CD4-positive, alpha-beta T cell (primary cell): ENCODE results near the gene SLC18A2. TPM values are rescaled to one million over a fixed set of nuclear protein-coding genes. Genes with fewer than 3 reads are reported as not detected.

Source experiments
- ATAC-seq: fragments of 200-7000 bp; cut with Tn5 transposase; one replicate; pipeline ENCODE4 v1.10.0; 2022; ENCODE audit warnings: mild to moderate bottlenecking; ENCODE audit not compliant: poor library complexity
- CTCF ChIA-PET: fragments of 350-600 bp; sonication (Branson Sonifier 250); formaldehyde crosslinking; loops from one replicate; lab custom pipeline; 2021; ENCODE audit warnings: antibody characterized with exemption, inconsistent platforms; lab: Charles Lee
- POLR2A ChIA-PET: fragments of 350-600 bp; sonication (Branson Sonifier 250); formaldehyde crosslinking; loops from one replicate; lab custom pipeline; 2021; ENCODE audit warnings: antibody characterized with exemption, inconsistent platforms; lab: Charles Lee
- DNase-seq, 14 experiments: peaks; one replicate each; pipeline ENCODE4 v3.0.0-alpha.2; 2013 to 2020; ENCODE audit warnings: mixed read lengths in 2 of 14
- H3K27ac ChIP-seq, 2 donors: one replicate each; pipeline versions ENCODE4 v1.5.1 to v1.7.0; 2013; ENCODE audit warnings: low read length in 2 of 2, low read depth in 1 of 2, mild to moderate bottlenecking in 1 of 2
- H3K27me3 ChIP-seq, 2 experiments: 1 replicate in 1 of 2; 2 replicates in 1 of 2; pipeline versions ENCODE4 v1.6.1 to v1.7.0; 2013; ENCODE audit warnings: low read length in 2 of 2, control low read depth in 1 of 2, mild to moderate bottlenecking in 1 of 2, moderate library complexity in 1 of 2; ENCODE audit not compliant: insufficient read depth in 2 of 2, control insufficient read depth in 1 of 2
- H3K36me3 ChIP-seq: one replicate; pipeline ENCODE4 v1.6.1; 2013; ENCODE audit warnings: low read length, control low read depth; ENCODE audit not compliant: insufficient read depth
- H3K4me1 ChIP-seq: one replicate; pipeline ENCODE4 v1.6.1; 2013; ENCODE audit warnings: low read length, control low read depth; ENCODE audit not compliant: insufficient read depth
- H3K4me3 ChIP-seq: one replicate; pipeline ENCODE4 v1.5.1; 2013; ENCODE audit warnings: mild to moderate bottlenecking, low read length, moderate library complexity
- H3K9me3 ChIP-seq, 2 experiments: 1 replicate in 1 of 2; 2 replicates in 1 of 2; pipeline versions ENCODE4 v1.6.1 to v1.7.0; 2013; ENCODE audit warnings: low read length in 2 of 2, mild to moderate bottlenecking in 2 of 2, control low read depth in 1 of 2, moderate library complexity in 1 of 2; ENCODE audit not compliant: control insufficient read depth in 1 of 2, insufficient read depth in 1 of 2
- H3K27ac Mint-ChIP-seq: one replicate; pipeline ENCODE4 v1.8.0; 2020; ENCODE audit warnings: mixed read lengths
- H3K27me3 Mint-ChIP-seq: one replicate; pipeline ENCODE4 v1.8.0; 2021; ENCODE audit warnings: mixed read lengths
- H3K36me3 Mint-ChIP-seq: one replicate; pipeline ENCODE4 v1.8.0; 2021; ENCODE audit warnings: low read depth, mixed read lengths
- H3K4me1 Mint-ChIP-seq: one replicate; pipeline ENCODE4 v1.8.0; 2021; ENCODE audit warnings: low read depth, mixed read lengths
- H3K4me3 Mint-ChIP-seq: one replicate; pipeline ENCODE4 v1.8.0; 2020; ENCODE audit warnings: mild to moderate bottlenecking, mixed read lengths
- H3K9me3 Mint-ChIP-seq: one replicate; pipeline ENCODE4 v1.8.0; 2020; ENCODE audit warnings: mixed read lengths
- CTCF ChIP-seq: fragments of 200-600 bp; IDR thresholded peaks from one replicate; pipeline ENCODE4 v1.8.0; 2022; ENCODE audit warnings: antibody characterized with exemption, mild to moderate bottlenecking
- intact Hi-C, 2 experiments: fragments of 100-400 bp; cut with DNase I in 1 of 2; cut with micrococcal nuclease in 1 of 2; formaldehyde crosslinking; loops; one replicate each; pipeline versions ENCODE4 v1.15.1 to v1.9.0; 2023 to 2025; cut with DNase I, micrococcal nuclease
- total RNA-seq, 174 experiments: library from RNA in 2 of 174; stranded (reverse) in 2 of 174; gene quantifications; one replicate each; pipeline ENCODE4 v1.2.3 and lab custom pipeline; 2021 to 2026

Gene SLC18A2
- total RNA-seq, 2 experiments from 2014 or later = 0.92 to 1.2 TPM

GRCh38 chr10:117223693-117224430 is 17.1 kb upstream of the SLC18A2 start:
- TF ChIP-seq CTCF = no peak
- H3K9me3 Mint-ChIP-seq = no peaks in the 10 kb centered on the region
- no peaks in the 10 kb centered on the region for H3K4me1 ChIP-seq
- no peaks in the 10 kb centered on the region for H3K36me3 ChIP-seq
- ATAC-seq (no peak), DNase-seq (no peak)
- H3K4me1 Mint-ChIP-seq = no peaks in the 10 kb centered on the region
- no peak overlapping the region for H3K27ac Mint-ChIP-seq
- ChIA-PET CTCF (no interaction called here), POLR2A (no interaction called here)
- no peaks in the 10 kb centered on the region for H3K36me3 Mint-ChIP-seq
- intact Hi-C loops = no loop called here
- peaks cover 0 to under 1% of the 10 kb centered on the region in 2 experiments for H3K9me3 ChIP-seq
- peaks cover 0 to 10% of the 10 kb centered on the region in 2 experiments for H3K27me3 ChIP-seq
- peaks cover 20% of the 10 kb centered on the region for H3K27me3 Mint-ChIP-seq
- no peak overlapping the region for H3K4me3 ChIP-seq
- H3K4me3 Mint-ChIP-seq = no peak overlapping the region
- no peak overlapping the region for H3K27ac ChIP-seq

GRCh38 chr10:117224881-117225280 is 16.0 kb upstream of the SLC18A2 start:
- no peaks in the 10 kb centered on the region for H3K36me3 Mint-ChIP-seq
- DNase-seq = no peak
- H3K27ac Mint-ChIP-seq = no peak overlapping the region
- intact Hi-C loops = no loop called here
- TF ChIP-seq CTCF = no peak
- Histone ChIP-seq H3K36me3 (no peaks in the 10 kb centered on the region), H3K4me1 (no peaks in the 10 kb centered on the region), H3K9me3 (peaks cover 0 to 4% of the 10 kb centered on the region in 2 experiments), H3K27ac (no peak overlapping the region), H3K27me3 (peaks cover 6 to 10% of the 10 kb centered on the region in 2 experiments), H3K4me3 (no peak overlapping the region)
- peaks cover 29% of the 10 kb centered on the region for H3K27me3 Mint-ChIP-seq
- CTCF ChIA-PET = no interaction called here
- no peaks in the 10 kb centered on the region for H3K4me1 Mint-ChIP-seq
- ATAC-seq = no peak
- no peak overlapping the region for H3K4me3 Mint-ChIP-seq
- POLR2A ChIA-PET = no interaction called here
- no peaks in the 10 kb centered on the region for H3K9me3 Mint-ChIP-seq

GRCh38 chr10:117226813-117227451 is 14.0 kb upstream of the SLC18A2 start:
- ATAC-seq (no peak), DNase-seq (peak in 2 of 14 experiments; percentile 27 to 29)
- POLR2A ChIA-PET = interaction anchor here (1.0 kb wide), 1 partner anchor 93 kb away, joined by 3 read pairs; no protein-coding TSS in a partner anchor
- TF ChIP-seq CTCF = peak; percentile 14
- Mint-ChIP-seq H3K27ac (no peak overlapping the region), H3K4me3 (no peak overlapping the region), H3K9me3 (no peaks in the 10 kb centered on the region), H3K4me1 (no peaks in the 10 kb centered on the region), H3K27me3 (peaks cover 36% of the 10 kb centered on the region), H3K36me3 (no peaks in the 10 kb centered on the region)
- Histone ChIP-seq H3K27ac (no peak overlapping the region), H3K36me3 (no peaks in the 10 kb centered on the region), H3K27me3 (peaks cover 10 to 19% of the 10 kb centered on the region in 2 experiments), H3K4me1 (no peaks in the 10 kb centered on the region), H3K4me3 (no peak overlapping the region), H3K9me3 (peaks cover 0 to 4% of the 10 kb centered on the region in 2 experiments)
- CTCF ChIA-PET = interaction anchor here (1.5 kb wide), 1 partner anchor 10 kb away, joined by 4 read pairs; no protein-coding TSS in a partner anchor
- intact Hi-C loops = no loop called here
